DND-41 (cell line): ENCODE results near the gene NPW.

Experiments used
- ATAC-seq: fragments of 200-7000 bp; cut with Tn5 transposase; 3 replicates; pipeline ENCODE4 v1.9.1; 2021; ENCODE audit warnings: low read depth; ENCODE audit not compliant: insufficient read depth
- DNase-seq: peaks from one replicate; pipeline ENCODE4 v3.0.0-alpha.2; 2020
- H2AFZ ChIP-seq: 2 replicates; pipeline ENCODE4 v1.6.0; 2012; ENCODE audit warnings: low read depth, low read length
- H3K27ac ChIP-seq: 2 replicates; pipeline ENCODE4 v1.5.1; 2012; ENCODE audit warnings: low read length, inconsistent platforms
- H3K27me3 ChIP-seq: fragments of 200-600 bp; sonication (generic); 2 replicates; pipeline ENCODE4 v1.6.0; 2012; ENCODE audit warnings: low read length, mild to moderate bottlenecking, inconsistent platforms; ENCODE audit not compliant: insufficient read depth, poor library complexity
- H3K36me3 ChIP-seq: 2 replicates; pipeline ENCODE4 v1.5.1; 2012; ENCODE audit warnings: low read length, inconsistent platforms; ENCODE audit not compliant: insufficient read depth
- H3K4me1 ChIP-seq: 2 replicates; pipeline ENCODE4 v1.5.1; 2012; ENCODE audit warnings: mild to moderate bottlenecking, low read length; ENCODE audit not compliant: insufficient read depth
- H3K4me2 ChIP-seq: 2 replicates; pipeline ENCODE4 v1.6.0; 2012; ENCODE audit warnings: mild to moderate bottlenecking, moderate library complexity, low read length, inconsistent platforms; ENCODE audit not compliant: insufficient read depth
- H3K4me3 ChIP-seq, 2 experiments: fragments of 200-600 bp in 1 of 2; shearing (Covaris generic) in 1 of 2; 2 replicates each; pipeline ENCODE4 v1.5.1; 2012 to 2016; ENCODE audit warnings: inconsistent platforms in 2 of 2, low read length in 2 of 2, mild to moderate bottlenecking in 2 of 2, low read depth in 1 of 2, moderate library complexity in 1 of 2
- H3K79me2 ChIP-seq: 2 replicates; pipeline ENCODE4 v1.6.0; 2012; ENCODE audit warnings: low read length, inconsistent platforms; ENCODE audit not compliant: insufficient read depth
- H3K9ac ChIP-seq: 2 replicates; pipeline ENCODE4 v1.6.0; 2012; ENCODE audit warnings: low read depth, mild to moderate bottlenecking, inconsistent platforms, low read length, moderate library complexity
- H3K9me3 ChIP-seq: 2 replicates; pipeline ENCODE4 v1.5.1; 2012; ENCODE audit warnings: low read length, moderate library complexity, mild to moderate bottlenecking, inconsistent platforms; ENCODE audit not compliant: insufficient read depth, severe bottlenecking
- H4K20me1 ChIP-seq: 2 replicates; pipeline ENCODE4 v1.6.0; 2012; ENCODE audit warnings: low read length; ENCODE audit not compliant: insufficient read depth
- EZH2 ChIP-seq: IDR thresholded peaks from 3 replicates; pipeline ENCODE4 v1.6.1; 2012; ENCODE audit warnings: borderline replicate concordance, low read depth, mild to moderate bottlenecking, moderate library complexity, low read length, inconsistent platforms; ENCODE audit not compliant: severe bottlenecking
- TF ChIP-seq, protein P1 (sequence below): IDR thresholded peaks from 2 replicates; pipeline ENCODE4 v1.5.1; 2012; ENCODE audit warnings: borderline replicate concordance, low read length, moderate library complexity, mild to moderate bottlenecking; ENCODE audit not compliant: poor library complexity, severe bottlenecking; ENCODE audit errors: extremely low read depth

Gene NPW

DNA sequence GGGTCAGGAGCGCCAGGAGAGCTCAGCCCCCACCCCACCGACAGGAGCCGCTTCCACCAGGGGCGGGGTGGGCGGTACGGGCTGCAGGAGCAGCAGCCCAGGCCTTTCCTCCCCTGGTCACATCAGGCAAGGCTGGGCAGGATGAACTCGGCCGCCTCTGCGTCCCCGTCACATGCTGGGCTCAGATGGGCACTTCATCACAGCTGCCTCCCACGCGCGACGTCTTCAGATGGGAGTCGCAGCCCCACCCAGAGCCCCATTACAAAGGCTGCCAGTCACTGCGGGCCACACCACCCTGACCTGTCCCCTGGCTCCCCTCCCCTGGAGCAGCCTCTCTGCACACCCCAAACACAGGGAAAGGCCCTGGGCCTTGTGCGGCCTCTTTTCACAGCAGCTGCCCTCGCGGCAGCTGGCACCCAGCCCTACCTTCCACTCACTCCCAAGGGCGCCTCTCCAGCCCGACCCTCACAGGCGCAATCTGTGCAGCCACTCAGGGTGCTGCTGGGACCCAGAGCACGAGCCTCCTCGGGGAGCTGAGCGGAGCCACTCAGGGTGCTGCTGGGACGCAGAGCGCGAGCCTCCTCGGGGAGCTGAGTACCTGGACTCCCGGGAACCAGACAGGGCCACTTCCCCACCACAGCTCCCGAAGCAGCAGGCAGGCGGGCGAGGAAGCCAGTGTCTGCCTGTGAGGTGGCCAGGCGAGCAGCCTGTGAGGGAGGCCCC lies 14.6 kb upstream of the NPW start:
- peaks cover 65% of the 10 kb centered on the region for H3K79me2 ChIP-seq
- no peak overlapping the region for H2AFZ ChIP-seq
- no peak for ATAC-seq
- H3K9ac ChIP-seq, result no peak overlapping the region
- no peaks in the 10 kb centered on the region for H3K9me3 ChIP-seq
- peaks cover 36% of the 10 kb centered on the region for H3K4me1 ChIP-seq
- TF ChIP-seq, protein P1, sequence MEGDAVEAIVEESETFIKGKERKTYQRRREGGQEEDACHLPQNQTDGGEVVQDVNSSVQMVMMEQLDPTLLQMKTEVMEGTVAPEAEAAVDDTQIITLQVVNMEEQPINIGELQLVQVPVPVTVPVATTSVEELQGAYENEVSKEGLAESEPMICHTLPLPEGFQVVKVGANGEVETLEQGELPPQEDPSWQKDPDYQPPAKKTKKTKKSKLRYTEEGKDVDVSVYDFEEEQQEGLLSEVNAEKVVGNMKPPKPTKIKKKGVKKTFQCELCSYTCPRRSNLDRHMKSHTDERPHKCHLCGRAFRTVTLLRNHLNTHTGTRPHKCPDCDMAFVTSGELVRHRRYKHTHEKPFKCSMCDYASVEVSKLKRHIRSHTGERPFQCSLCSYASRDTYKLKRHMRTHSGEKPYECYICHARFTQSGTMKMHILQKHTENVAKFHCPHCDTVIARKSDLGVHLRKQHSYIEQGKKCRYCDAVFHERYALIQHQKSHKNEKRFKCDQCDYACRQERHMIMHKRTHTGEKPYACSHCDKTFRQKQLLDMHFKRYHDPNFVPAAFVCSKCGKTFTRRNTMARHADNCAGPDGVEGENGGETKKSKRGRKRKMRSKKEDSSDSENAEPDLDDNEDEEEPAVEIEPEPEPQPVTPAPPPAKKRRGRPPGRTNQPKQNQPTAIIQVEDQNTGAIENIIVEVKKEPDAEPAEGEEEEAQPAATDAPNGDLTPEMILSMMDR, result no peak
- no peak for TF ChIP-seq EZH2
- no peak for DNase-seq
- H3K27me3 ChIP-seq, result no peaks in the 10 kb centered on the region
- H3K4me3 ChIP-seq, result no peak overlapping the region
- no peak overlapping the region for H3K4me2 ChIP-seq
- H3K36me3 ChIP-seq, result peaks cover 80% of the 10 kb centered on the region
- H3K27ac ChIP-seq, result no peak overlapping the region
- peaks cover 74% of the 10 kb centered on the region for H4K20me1 ChIP-seq

DNA sequence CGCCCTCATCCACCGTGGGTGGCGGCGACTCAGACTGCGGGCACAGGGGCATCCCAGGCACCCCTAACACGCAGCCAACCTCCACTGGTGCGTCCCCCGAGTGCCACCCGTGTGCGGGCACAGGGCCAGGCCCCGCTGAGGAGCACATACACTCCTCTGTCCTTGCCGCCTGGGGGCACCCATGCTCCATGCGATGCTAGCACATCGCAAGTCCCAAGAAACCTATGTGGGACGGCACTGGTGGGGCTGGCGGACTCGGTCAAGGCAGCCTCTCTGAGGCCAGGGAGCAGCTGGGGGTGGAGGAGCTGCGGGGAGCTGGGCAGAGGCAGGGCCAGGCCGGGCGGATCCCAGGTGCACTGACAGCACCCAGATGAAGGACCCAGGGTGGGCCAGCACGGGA lies 13.9 kb upstream of the NPW start:
- ATAC-seq, result no peak
- TF ChIP-seq, protein P1, result no peak
- TF ChIP-seq EZH2, result no peak
- H3K4me1 ChIP-seq, result peaks cover 42% of the 10 kb centered on the region
- no peak overlapping the region for H3K27ac ChIP-seq
- H3K9me3 ChIP-seq, result no peaks in the 10 kb centered on the region
- H4K20me1 ChIP-seq, result peaks cover 74% of the 10 kb centered on the region
- H3K9ac ChIP-seq, result no peak overlapping the region
- peaks cover 73% of the 10 kb centered on the region for H3K36me3 ChIP-seq
- DNase-seq, result no peak
- no peak overlapping the region for H2AFZ ChIP-seq
- peaks cover 72% of the 10 kb centered on the region for H3K79me2 ChIP-seq
- H3K4me2 ChIP-seq, result no peak overlapping the region
- no peak overlapping the region for H3K4me3 ChIP-seq
- H3K27me3 ChIP-seq, result no peaks in the 10 kb centered on the region

DNA sequence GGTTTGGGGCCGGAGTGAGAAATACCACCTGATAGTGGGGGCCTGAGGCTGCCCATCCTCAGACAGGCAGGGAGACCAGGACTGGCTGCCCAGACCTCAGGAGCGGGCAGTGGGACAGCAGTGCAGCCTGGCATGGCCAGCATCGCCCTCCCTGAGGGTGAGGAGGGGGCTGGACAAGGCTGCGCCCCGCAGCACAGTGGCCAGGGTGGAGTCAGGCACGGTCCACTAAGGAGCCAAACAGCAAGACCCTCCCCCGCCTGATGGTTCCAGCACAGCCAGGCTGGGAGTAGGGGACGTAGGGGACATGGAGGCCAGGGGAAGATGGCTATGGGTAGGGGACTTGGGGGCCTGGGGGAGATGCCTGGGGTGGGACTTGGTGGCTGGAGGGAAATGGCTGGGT lies 13.3 kb upstream of the NPW start:
- no peak for ATAC-seq
- H3K4me1 ChIP-seq, result peaks cover 45% of the 10 kb centered on the region
- H3K27me3 ChIP-seq, result no peaks in the 10 kb centered on the region
- H3K36me3 ChIP-seq, result peaks cover 66% of the 10 kb centered on the region
- H3K4me2 ChIP-seq, result peak overlapping the region; percentile 89; the same call in 1 of the 2 replicates
- no peak overlapping the region for H3K9ac ChIP-seq
- no peak overlapping the region for H2AFZ ChIP-seq
- peaks cover 74% of the 10 kb centered on the region for H4K20me1 ChIP-seq
- peaks cover 75% of the 10 kb centered on the region for H3K79me2 ChIP-seq
- H3K9me3 ChIP-seq, result no peaks in the 10 kb centered on the region
- DNase-seq, result no peak
- TF ChIP-seq, protein P1, result no peak
- TF ChIP-seq EZH2, result no peak
- no peak overlapping the region for H3K27ac ChIP-seq
- H3K4me3 ChIP-seq, result no peak overlapping the region
